ENCODE measurements around the gene MRPS5.
A peak's percentile ranks its signal among the peaks of the same experiment; 100 is the strongest.

MRPS5 gene

DNA sequence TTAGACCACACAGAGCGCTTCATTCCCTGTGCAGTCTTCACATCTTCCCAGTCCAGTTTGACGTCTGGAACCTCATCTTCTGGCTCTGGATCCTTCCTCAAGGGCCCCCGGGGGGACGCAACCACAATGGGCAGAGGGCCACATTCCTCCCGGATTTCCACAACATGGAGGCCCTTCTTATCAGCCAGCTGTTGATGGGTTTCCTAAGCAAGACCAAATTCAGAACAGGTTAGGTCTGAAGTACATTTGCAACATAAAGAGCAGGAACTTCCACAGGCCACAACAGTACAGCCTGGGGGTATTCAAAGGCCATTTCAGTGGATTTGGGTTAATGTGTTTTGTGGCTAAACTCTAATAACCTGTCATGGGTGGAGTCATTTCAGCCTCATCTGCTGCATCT lies 34.2 kb downstream of the MRPS5 start:
- no peak for DNase-seq

DNA sequence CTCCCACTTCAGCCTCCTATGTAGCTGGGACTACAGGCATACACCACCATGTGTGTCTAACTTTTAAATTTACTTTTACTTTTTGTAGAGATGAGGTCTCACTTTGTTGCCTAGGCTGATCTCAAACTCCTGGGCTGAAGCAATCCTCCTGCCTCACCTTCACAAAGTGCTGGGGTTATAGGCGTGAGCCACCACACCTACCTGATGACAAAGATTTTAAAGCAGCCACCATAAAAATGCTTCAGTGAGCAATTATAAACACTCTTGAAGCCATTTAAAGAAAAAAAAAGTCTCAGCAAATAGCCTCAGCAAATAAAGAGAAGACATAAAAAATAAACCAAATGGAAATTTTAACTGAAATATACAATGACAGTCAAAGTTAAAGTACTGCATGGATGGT lies 35.6 kb downstream of the MRPS5 start:
- DNase-seq: no peak

DNA sequence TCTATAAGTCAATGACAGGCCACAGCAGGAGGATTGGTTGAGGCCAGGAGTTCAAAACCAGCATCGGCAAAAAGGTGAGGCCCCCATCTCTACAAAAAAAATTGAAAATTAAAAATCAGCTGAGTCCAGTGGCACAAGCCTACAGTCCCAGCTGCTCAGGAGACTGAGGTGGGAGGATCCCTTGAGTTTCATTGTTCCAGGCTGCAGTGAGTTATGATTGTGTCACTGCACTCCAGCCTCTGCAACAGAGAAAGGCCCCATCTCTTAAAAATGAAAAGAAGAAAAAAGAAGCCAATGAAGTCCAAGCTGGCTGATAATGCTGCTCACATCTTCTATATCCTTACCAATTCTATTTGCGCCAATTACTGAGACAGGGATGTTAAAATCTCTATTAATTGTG lies 39.1 kb downstream of the MRPS5 start:
- no peak for DNase-seq

DNA sequence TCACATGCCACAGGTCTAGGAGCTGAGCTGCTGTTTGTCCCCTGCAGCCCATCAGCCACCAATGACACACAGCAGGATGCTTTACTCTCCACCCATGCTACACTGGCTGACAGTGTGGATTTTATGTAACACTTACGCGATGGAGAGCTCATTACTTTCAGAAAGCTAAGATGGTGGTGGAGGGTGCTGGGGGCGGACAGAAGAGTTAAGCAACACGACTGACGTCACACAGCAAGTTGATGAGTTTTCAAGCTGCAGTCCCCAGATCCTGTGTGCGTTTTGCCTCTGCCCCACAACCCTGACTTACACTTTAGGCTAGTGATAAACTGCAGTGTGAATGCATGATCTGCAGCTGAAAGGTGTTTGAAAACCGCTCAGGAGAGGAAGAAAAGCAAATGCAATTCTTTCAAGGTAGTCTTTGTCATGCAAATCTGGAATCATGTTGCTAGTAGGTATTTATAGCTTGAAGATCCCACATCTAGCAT lies 42.4 kb downstream of the MRPS5 start:
- no peak for DNase-seq

DNA sequence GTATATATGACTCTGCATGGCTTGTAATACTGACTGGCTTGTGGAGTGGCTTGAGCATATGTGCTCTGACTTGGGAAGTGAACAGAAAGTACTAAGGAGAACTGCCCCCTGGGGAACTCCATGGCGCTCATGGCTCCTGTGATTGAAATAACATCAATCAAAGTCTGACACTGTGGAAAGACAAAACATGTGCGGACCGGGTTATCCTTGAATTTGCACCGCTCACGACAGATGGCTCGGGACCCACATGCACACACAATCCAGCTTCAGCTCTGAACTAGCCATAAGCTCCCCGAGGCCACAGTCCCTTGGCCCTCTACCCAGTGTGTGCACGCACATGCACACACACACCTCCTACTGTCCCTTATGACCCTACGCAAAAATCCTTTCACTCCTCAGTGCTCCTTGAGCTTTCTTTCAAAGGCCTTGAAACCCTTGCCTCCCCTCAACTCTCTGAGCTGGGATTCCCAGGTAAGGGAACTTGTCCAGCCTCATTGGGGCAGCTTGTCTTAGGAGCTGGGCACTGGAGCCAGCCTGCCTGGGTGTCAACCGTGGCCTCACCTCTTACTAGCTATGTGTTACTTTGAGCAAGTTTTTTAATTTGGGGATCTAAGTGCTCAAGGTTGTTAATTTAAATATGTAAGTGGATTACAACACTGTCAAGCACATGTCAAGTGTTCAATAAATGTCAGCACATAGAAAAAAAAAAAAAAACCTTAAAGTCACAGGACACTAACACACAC lies 43.6 kb downstream of the MRPS5 start:
- DNase-seq: no peak

DNA sequence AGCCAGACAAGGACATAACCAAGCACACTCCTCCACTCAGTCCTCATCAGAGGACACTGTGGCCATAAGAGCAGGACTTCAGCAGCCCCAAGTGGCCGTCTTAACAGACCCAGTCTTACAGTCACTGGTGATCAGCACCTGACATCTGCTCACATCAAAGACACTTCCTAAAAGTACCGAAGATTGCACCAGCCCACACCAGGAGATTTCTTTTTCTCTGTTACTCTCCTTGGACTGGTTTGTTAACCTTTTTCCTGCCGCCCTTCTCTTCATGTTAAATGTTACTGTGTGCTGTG lies 44.1 kb downstream of the MRPS5 start:
- peak in 1 of 2 donors; percentile 6 for DNase-seq

DNA sequence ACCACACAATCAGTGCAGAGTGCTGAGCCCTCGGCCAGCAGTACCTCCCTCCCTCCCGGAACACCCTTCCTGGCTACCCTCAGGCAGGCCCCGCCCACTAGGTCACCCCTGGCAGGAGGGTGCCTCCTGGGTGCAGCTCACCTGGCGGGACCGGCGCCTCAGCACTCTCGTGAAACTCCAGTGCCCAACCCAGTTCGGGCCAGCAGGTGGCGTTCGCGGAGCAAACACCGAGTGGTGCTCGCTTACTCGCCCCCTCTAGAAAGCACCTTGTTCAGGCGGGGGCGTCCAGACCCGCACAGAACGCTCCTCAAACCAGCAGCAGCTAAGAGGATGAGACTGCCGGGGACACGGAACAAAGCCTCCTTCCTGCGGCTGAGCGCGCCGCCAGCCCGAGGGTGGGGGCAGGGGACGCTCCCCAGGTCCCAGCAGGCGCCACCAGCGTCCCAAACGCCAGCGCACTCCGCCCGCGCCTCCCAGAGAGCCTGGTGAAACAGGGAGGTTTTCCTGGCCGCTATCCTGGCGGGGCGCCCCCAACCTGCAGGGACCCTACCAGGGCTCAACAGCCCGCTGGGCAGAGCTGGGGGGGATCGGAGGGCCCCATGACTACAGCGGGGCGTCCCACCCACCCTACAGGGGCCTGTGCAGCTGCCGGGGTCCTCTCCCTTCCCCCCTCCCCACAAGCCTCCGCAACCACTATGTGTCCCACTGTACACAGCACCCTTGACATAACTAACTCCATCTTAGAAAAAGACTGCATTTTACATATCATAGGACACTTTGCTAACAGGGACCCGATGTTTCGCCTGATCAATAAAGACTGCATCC lies 44.7 kb downstream of the MRPS5 start:
- peak; percentile 29 to 48 for DNase-seq

DNA sequence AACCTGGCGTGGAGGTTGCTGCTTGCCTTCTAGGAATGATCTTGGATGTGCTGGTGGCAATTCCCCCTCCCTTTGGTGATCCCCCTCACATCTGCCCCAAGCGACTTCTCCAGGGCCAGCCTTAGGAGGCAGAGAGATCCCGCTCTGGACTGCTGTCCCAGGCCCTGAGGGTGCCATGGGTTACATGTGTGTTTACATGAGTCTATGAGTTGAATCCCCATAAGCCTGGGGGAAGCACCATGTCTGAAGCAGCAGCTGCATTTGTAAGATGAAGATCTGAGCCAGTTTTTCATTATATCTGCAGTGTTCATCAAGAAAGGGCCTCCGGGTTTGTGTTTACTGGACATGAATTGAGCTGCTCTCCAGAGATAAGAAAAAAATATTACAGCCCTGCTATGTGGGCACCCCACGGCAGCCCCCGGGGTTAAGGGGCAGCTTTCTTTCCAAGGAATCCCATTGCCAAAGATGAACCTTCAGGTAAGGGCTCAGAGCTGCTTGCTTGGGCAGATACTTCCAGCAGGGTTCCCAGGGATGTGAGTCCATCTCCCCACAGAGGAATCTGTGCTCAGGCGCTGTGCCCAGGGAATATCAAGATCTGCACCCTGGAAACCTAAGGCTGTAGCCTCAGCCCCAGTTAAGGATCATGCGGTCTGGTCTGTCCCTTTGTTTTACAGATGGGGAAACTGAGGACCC lies 46.0 kb downstream of the MRPS5 start:
- DNase-seq: no peak

DNA sequence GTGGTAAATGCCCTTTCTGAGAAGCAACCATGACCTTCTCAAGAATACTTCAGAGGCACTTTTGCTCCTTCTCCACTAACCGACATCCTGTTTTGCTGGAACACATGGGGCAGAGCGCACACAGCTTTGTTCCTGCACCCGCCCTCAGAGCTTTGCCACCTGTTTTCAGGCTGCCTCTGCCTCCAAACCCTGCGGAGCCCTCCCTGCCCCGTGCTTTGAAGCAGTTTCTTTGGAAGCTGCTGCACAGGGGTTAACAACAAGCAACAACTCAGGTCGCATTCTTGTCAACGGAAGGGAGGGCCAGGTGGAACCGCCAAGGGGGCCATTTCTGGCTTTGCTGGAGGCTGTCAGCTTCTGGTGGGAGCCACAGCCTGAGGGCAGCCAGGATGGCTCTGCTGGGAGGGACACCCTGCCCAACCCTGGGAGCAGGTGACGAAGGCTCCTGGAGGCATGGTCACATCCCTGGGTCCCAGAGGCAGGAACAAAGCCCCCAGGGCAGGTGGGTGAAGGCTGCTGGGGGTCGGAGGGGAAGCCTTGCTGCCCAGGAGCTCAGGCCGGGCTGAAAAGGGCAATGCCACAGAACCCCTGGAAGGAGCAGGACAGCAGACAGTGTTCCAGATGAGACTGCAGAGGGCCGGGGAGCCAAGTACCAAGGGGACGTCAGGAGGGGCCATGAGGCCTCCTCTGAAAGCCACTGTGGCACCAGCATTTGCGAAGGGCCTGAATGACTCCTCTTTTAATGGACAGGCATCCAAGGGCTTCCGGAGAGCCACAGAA lies 46.8 kb downstream of the MRPS5 start:
- no peak for DNase-seq

DNA sequence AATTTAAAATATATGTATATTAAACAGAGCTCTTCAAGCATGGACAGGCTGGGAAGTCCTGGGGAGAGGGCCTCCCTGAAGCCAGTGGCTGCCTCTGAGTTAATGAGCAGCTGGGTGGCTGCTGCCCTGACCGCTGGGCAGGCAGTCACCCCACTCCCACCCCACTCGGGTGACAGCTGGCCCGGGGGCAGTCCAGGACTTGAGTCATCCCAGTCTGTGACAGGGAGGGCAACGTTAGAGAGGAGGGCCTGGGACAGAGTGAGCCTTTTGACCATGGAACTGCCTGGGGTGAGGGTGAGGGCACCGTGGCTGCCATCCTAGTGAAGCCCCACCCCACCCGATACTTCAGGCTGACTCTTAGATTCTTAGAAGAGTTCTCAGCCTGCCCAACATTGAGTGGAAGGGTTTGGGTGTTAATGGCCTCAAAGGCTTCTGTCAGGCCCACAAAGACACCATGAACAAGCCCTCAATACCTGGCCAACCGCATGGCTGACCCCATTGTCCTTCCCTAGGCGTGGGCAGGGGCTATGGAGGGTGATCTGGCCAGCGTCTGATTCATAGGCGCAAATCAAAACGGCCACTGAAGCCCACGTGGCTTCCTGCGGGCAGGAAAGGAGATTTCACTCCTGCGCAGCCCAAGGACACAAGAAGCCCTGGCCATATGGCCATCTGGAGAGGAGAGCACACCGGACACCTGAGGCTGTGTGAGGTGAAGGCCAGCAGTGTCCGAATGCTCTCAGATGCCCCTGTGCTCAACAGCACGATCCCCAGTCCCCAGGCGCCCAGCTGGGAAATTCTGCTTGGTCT lies 47.5 kb downstream of the MRPS5 start:
- no peak for DNase-seq

DNA sequence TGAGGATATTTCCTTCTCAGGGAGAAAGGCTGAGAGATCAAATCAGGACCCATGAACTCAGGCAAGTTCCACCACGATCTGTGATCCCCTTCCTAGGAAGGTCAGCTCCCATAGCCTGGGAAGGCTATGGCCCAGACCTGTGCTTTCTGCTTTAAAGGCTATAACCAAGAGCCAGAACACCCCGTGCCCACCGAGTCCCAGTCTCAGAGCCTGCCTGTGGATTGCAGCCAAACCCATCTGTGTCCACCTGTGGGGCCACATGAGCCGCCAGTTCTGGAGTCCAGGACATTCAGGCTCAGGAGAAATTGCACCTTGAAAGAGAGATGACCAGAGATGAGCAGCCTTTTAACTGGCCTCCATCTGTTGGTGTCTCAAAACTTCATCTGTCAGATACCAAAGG lies 49.2 kb downstream of the MRPS5 start:
- DNase-seq: no peak

DNA sequence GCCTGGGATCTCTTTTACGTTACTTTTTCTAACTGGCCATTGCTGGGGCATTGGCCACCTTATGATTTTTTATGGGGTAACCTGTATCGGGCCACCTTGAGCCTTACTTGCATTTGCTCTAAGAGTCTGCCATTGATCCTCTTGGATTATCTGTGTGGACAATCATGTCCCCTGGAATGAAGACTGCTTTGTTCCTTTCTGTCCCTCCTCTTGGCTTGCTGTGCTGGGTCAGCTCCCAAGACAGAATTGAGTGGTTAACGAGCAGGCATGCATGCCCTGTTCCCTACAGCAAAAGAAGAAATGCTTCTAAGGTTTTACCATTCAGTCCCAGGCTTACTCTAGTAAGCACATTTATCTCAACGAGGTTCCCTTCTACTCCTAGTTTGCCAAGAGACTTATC lies 49.8 kb downstream of the MRPS5 start:
- no peak for DNase-seq

DNA sequence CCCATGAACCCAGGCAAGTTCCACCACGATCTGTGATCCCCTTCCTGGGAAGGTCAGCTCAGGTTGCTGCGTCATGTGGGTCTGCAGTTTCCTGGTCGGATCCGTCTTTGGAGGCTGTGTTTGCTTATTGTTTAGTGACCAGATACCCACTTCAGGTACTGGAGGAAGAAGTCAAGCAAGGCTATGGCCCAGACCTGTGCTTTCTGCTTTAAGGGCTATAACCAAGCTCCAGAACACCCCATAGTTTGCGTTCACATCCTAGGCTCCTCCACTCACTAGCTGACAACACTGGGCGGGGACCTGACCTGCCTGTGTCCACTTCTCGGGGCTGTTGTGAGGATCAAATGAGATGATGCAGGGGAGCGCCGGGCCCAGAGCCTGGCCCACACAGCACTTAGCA lies 52.1 kb downstream of the MRPS5 start:
- DNase-seq: no peak

DNA sequence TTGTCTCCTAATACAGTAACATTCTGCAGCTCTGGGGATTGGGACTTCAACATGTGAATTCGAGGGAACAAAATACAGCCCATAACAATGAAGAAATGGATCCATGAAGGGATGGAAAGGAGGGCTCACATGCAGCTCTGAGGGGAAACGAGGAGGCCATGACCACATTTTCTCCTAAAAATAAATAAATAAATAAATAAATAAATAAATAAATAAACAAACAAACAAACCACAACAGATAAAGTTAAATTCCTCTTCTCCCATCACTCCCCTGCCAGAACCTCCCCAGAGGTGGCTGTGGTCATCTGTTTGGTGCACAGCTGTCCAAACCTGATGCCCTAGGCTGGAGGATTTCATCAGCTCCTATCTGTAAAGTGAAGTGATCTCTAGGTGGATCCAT lies 53.4 kb downstream of the MRPS5 start:
- no peak for DNase-seq

DNA sequence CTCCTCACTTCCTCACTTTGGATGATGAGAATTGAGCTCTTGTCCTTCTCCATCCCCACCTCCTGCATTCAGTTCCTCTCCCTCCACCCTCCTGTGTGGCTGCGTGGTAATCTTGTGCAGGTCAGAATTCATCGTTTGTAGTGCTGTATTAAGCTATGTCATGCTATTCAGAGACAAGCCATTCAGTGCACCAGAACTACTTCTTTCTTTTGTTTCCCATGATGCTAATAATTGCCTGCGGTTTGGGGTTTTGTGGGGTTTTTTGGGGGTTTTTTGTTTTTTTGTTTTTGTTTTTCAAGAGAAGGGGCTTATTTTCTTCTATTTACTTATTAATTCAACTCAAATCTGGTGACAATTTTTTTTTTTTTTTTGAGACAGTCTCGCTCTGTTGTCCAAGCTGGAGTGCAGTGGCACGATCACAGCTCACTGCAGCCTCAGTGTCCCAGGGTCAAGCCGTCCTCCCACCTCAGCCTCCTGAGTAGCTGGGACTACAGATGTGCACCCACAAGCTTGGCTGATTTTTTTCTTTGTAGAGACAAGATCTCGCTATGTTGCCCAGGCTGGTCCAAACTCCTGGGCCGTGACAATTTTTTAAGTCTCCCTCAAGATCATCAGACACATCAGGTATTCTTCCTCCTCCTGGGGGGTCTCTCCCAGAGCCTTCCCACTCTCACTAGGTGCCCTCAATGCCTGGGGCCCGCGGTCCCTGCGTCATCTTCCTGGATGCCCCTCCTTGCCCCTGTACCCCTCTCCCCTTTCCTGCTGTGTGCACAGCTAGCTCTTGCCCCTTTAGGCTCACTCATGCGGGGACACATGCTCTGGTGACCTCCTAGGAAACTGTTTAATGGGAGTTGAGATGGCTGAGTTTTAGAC lies 58.3 kb downstream of the MRPS5 start:
- DNase-seq: no peak

DNA sequence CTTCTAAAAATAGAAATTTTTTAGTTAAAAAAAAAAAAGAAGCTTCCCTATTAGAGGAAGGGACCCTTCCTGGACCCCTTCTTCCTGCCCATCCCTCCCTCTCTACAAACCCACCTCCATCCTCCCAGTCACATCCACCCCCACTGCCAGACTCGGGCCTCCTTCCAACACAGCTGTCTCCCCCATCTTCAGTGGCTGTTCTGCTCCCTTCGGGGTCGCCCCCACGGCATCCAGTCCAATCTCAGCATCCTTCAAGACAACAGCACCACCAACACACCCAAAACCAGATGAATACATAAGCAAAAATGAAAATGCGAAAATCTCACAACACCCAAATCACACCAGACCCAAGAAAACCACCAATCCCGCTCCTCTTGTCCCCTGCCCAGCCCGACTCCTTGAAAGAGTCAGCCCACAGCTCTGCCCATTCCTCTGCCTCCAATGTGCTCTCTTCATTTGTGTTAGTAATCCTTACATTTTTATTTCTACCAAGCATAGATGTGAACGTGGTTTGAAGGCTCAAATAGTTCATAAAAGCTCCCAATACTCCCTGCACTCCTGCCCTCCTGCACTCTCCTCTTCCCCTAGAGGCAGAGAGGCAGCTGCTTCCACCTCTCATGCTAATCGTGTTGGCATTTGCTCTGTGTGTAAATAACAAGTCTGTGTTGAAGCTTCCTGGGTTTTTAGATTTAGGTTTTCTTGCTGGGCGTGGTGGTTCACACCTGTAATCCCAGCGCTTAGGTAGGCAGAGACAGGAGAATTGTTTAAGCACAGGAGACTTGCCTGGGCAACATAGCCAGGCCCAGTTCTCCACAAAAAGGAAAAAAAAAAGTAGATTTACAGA lies 59.1 kb downstream of the MRPS5 start:
- no peak for DNase-seq

DNA sequence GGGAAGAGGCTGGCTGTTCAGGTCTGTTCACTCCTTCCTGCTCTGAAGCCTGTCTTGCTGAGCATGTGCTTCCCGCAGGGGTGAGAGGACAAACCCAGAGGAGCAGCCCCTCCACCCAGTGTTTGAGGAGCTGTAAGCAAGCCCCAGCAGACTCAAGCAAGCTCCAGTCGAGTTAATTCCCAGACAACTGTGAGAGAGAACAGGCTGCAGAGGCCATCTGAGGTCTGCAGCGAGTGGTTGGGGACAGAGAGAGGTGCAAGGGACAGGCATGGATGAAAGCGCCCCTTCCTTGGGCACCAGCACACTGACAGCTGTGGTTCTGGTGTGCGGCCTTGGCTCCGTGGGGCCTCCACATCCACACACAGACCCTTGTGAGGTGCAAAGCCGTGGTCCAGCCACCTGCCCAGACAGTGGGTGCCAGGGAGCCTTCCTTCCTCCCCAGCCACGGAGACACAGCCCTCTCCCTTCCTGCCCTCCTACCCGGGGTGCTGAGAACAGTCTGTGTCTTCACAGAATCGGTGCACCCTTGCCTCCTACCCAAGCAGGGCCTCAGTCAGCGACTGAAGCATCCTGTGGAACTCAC lies 59.9 kb downstream of the MRPS5 start:
- DNase-seq: no peak

DNA sequence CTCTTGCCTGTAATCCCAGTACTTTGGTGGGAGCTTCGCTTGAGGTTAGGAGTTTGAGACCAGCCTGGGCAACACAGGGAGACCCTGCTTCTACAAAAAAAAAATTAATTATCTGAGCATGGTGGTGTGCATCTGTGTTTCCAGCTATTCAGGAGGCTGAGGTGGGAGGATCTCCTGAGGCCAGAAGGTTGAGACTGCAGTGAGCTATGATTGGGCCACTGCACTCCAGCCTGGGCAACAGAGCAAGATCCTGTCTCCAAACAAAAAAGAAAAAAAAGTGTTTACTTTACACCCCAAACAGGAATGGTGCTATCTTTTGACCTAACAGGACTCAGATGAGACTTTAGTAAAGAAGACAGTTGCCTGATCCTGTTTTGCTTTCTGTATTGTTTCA lies 60.5 kb downstream of the MRPS5 start:
- no peak for DNase-seq

DNA sequence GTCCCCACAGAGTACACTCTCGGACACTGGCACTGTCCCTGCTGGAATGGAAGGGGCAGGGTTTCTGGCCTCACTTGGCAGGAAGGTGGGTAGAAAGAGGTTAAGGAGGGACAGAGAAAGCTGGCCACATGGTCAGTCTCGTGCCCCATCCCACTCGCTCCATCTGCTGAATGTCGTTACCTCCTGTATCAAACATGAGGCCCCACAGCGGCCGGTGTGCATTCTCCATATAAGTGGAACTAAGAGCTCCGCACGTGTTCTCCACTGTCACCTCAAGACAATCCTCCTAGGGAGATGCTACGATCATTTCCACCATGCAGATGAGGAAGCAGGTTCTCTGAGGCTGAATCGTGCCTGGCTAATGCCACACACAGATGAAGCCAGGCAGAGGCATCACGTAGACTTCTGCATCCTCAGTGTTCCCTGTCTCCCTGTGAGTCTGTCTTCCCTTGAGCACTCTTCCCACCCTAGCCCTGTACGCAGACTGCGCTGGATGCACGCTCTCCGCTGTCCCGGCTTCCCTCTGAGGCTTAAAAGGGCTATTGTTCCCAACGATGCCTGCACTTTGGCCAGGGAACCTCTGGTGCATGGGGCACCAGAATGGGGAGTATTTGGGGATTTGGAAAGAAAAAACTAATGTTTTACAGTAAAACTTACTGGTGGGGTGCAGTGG lies 61.0 kb downstream of the MRPS5 start:
- DNase-seq: no peak
